HFFc6 (cell line): ENCODE data around the gene REN. TPM values are rescaled to one million over a fixed set of nuclear protein-coding genes. Genes with fewer than 3 reads are reported as not detected.

Source experiments
- DNase-seq: peaks from one replicate; pipeline ENCODE4 v3.0.0-alpha.2; 2018
- H3K27ac Mint-ChIP-seq: 2 replicates; pipeline ENCODE4 v1.8.0; 2020; ENCODE audit warnings: mild to moderate bottlenecking, mixed read lengths
- H3K27me3 Mint-ChIP-seq: 2 replicates; pipeline ENCODE4 v1.8.0; 2021; ENCODE audit warnings: mild to moderate bottlenecking, moderate library complexity, mixed read lengths; ENCODE audit not compliant: insufficient read depth
- H3K36me3 Mint-ChIP-seq: 2 replicates; pipeline ENCODE4 v1.8.0; 2021; ENCODE audit warnings: low read depth, mixed read lengths
- H3K4me1 Mint-ChIP-seq: 2 replicates; pipeline ENCODE4 v1.8.0; 2020; ENCODE audit warnings: low read depth, mixed read lengths
- H3K4me3 Mint-ChIP-seq: 2 replicates; pipeline ENCODE4 v1.8.0; 2020; ENCODE audit warnings: mild to moderate bottlenecking, moderate library complexity, mixed read lengths
- H3K9me3 Mint-ChIP-seq: 2 replicates; pipeline ENCODE4 v1.8.0; 2020; ENCODE audit warnings: mild to moderate bottlenecking, mixed read lengths
- CTCF ChIP-seq: fragments of 200-600 bp; sonication (generic); IDR thresholded peaks from 2 replicates; pipeline ENCODE4 v1.5.0; 2021; ENCODE audit warnings: antibody characterized with exemption, mild to moderate bottlenecking
- total RNA-seq, 6 experiments: library from RNA; stranded (reverse); fragmentation: NEBNext Ultra II Directional; extraction: Animal tissue kit (Norgen Biotek cat#: 25700); gene quantifications; 2 replicates in 1 of 6; 3 replicates in 5 of 6; pipeline ENCODE4 v1.2.3, GENCODE V29; 2021

The REN gene
- total RNA-seq, 6 experiments from 2014 or later = 0.17 to 0.39 (median 0.34) TPM; not detected in 1

DNA sequence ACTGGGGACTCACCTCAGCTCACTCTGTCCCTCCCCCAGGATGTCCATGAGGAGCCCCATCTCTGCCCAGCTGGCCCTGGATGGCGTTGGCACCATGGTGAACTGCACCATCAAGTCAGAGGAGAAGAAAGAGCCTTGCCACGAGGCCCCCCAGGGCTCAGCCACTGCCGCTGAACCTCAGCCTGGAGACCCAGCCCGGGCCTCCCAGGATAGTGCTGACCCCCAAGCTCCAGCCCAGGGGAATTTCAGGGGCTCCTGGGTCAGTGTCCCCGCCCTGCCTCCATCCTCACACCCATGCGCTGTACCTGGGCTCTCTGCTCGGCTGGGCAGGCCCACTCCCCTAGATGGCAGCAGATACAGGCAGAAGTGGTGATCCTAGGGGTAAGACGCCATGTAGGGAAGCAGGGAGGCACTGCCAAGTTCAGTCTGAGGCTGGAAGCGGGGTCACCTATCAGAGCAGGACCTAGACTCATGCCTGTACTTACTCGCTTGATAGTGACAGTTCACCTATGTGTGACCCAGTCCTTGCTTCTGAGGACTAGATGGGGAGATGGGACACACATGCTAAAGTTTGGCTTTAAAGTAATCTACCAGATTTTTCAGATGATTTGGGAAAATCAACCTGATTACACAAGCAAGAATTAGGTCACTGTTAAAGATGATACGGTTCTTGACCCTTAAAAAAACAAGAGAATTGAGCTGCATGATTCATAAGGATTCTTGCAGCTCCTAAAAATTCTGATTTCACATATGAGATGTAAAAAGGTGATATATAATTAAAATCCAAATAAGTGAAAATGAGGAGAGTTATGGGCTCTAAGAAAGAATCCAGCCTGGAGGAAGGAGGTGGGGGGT, 53.0 kb downstream of the REN start:
- Mint-ChIP-seq H3K4me3 (no peak overlapping the region; the same call in 1 of the 2 replicates), H3K36me3 (no peaks in the 10 kb centered on the region), H3K27me3 (no peaks in the 10 kb centered on the region), H3K4me1 (peaks cover 27% of the 10 kb centered on the region), H3K9me3 (no peaks in the 10 kb centered on the region), H3K27ac (no peak overlapping the region; the same call in 1 of the 2 replicates)
- TF ChIP-seq CTCF = 0 out of 2 replicates have a peak, but pooled peaks have one; percentile 11
- no peak for DNase-seq

GRCh38 chr1:204110894-204111633, 55.1 kb downstream of the REN start:
- Mint-ChIP-seq H3K4me1 (peaks cover 27% of the 10 kb centered on the region), H3K9me3 (no peaks in the 10 kb centered on the region), H3K4me3 (no peak overlapping the region), H3K27ac (no peak overlapping the region), H3K27me3 (no peaks in the 10 kb centered on the region), H3K36me3 (no peaks in the 10 kb centered on the region)
- TF ChIP-seq CTCF = no peak
- DNase-seq = no peak

GRCh38 chr1:204108312-204109141, 57.6 kb downstream of the REN start:
- Mint-ChIP-seq H3K4me1 (peaks cover 37% of the 10 kb centered on the region), H3K27ac (no peak overlapping the region)
- DNase-seq = no peak

DNA sequence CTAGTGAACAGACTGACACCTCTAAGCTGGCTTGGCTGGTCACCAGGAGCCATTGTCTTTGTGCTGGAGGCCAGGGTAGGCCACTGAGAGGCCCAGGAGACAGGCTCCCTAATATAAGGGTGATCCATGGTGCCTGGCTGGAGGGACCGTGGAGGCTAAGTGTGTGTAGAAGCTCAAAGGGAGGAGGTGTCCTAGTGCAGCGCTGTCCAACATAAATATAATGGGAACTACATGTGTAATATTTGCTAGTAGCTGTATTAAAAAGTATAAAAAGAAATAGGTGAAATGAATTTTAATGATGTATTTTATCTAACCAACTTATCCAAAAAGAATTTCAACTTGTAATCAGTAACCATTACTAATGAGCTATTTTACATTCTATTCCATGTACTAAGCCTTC, 58.2 kb downstream of the REN start:
- no peak overlapping the region for H3K4me3 Mint-ChIP-seq
- no peak for DNase-seq
- TF ChIP-seq CTCF = no peak
- peaks cover 37% of the 10 kb centered on the region for H3K4me1 Mint-ChIP-seq
- no peaks in the 10 kb centered on the region for H3K9me3 Mint-ChIP-seq
- H3K27me3 Mint-ChIP-seq = no peaks in the 10 kb centered on the region
- no peaks in the 10 kb centered on the region for H3K36me3 Mint-ChIP-seq
- no peak overlapping the region for H3K27ac Mint-ChIP-seq

More at GRCh38 chr1:204108312-204109141, 57.6 kb downstream of the REN start:
- H3K27me3 Mint-ChIP-seq = no peaks in the 10 kb centered on the region
- no peaks in the 10 kb centered on the region for H3K36me3 Mint-ChIP-seq
- H3K9me3 Mint-ChIP-seq = no peaks in the 10 kb centered on the region
- no peak for TF ChIP-seq CTCF
- no peak overlapping the region for H3K4me3 Mint-ChIP-seq

- DNase-seq = no peak
- no peak overlapping the region for H3K27ac Mint-ChIP-seq
Observed at GRCh38 chr1:204106825-204107224, 59.3 kb downstream of the REN start.

More at GRCh38 chr1:204106825-204107224, 59.3 kb downstream of the REN start:
- no peak for TF ChIP-seq CTCF
- Mint-ChIP-seq H3K27me3 (no peaks in the 10 kb centered on the region), H3K4me3 (no peak overlapping the region), H3K9me3 (no peaks in the 10 kb centered on the region), H3K36me3 (no peaks in the 10 kb centered on the region), H3K4me1 (peaks cover 39% of the 10 kb centered on the region)
